GM10847 (cell line): ENCODE data around the gene RHBDL1.

Experiments used
- POLR2A ChIP-seq: IDR thresholded peaks from 2 replicates; pipeline ENCODE4 v1.6.1; 2011; ENCODE audit not compliant: insufficient read length; ENCODE audit errors: extremely low read depth

RHBDL1 gene

GRCh38 chr16:674968-675883, at the start of gene RHBDL1:
Gene RHBDL1, plus strand, starts transcription at chr16:675671. Its CDS starts 120 bp downstream, at chr16:675791.
- TF ChIP-seq POLR2A: no peak

GRCh38 chr16:625977-626765, 49.3 kb upstream of the RHBDL1 start:
- no peak for TF ChIP-seq POLR2A

- no peak for TF ChIP-seq POLR2A
Measured at GRCh38 chr16:626787-627453, 48.6 kb upstream of the RHBDL1 start.

GRCh38 chr16:627454-628239, 47.8 kb upstream of the RHBDL1 start:
- TF ChIP-seq POLR2A: no peak

GRCh38 chr16:628321-629061, 47.0 kb upstream of the RHBDL1 start:
- no peak for TF ChIP-seq POLR2A

- no peak for TF ChIP-seq POLR2A
Measured at GRCh38 chr16:629185-629832, 46.2 kb upstream of the RHBDL1 start.

GRCh38 chr16:629833-630248, 45.6 kb upstream of the RHBDL1 start:
- TF ChIP-seq POLR2A: no peak

- no peak for TF ChIP-seq POLR2A
Measured at GRCh38 chr16:630249-630814, 45.1 kb upstream of the RHBDL1 start.

- no peak for TF ChIP-seq POLR2A
Measured at GRCh38 chr16:630815-631405, 44.6 kb upstream of the RHBDL1 start, which contains the start of gene WFIKKN1. Gene WFIKKN1, plus strand, starts transcription at chr16:630985. Its CDS starts 269 bp downstream, at chr16:631254.

GRCh38 chr16:631808-632358, 43.6 kb upstream of the RHBDL1 start:
- TF ChIP-seq POLR2A: no peak

GRCh38 chr16:632486-633335, 42.8 kb upstream of the RHBDL1 start:
- no peak for TF ChIP-seq POLR2A

GRCh38 chr16:633336-634050, 42.0 kb upstream of the RHBDL1 start:
- no peak for TF ChIP-seq POLR2A
